HepG2 (cell line): ENCODE results near the gene FMOD. TPM values are rescaled to one million over a fixed set of nuclear protein-coding genes. Genes with fewer than 3 reads are reported as not detected.

ENCODE experiments used
- ATAC-seq: fragments of 200-7000 bp; cut with Tn5 transposase; 3 replicates; pipeline ENCODE4 v1.9.1; 2020; ENCODE audit warnings: mild to moderate bottlenecking, moderate library complexity
- BruUV-seq: library from RNA; stranded (reverse); fragments of 400-500 nt; replicated peaks from 2 replicates; lab custom pipeline; 2021; lab: Mats Ljungman, UMichigan
- CTCF ChIA-PET: fragments of 300-600 bp; formaldehyde crosslinking; extraction: SDS; loops from one replicate; lab custom pipeline; 2021; ENCODE audit warnings: low total read pairs, inconsistent platforms, low intra/inter-chr PET ratio; lab: Yijun Ruan, JAX
- POLR2A ChIA-PET: fragments of 350-600 bp; sonication (Branson Sonifier 250); formaldehyde crosslinking; loops from one replicate; lab custom pipeline; 2020; ENCODE audit warnings: antibody characterized with exemption, inconsistent platforms; lab: Yijun Ruan, JAX
- DNase-seq: peaks from one replicate; pipeline ENCODE4 v3.0.0-alpha.2; 2015; ENCODE audit warnings: low spot score
- FAIRE-seq: peaks from 3 replicates; lab custom pipeline; 2011; peaks lifted over from hg19 to GRCh38; lab: Jason Lieb, UNC
- H2AFZ ChIP-seq: one replicate; pipeline ENCODE4 v1.6.1; 2011; ENCODE audit warnings: low read length, inconsistent platforms
- H3K27ac ChIP-seq: fragments of 300-600 bp; 3 replicates; pipeline ENCODE4 v1.8.0; 2011; ENCODE audit warnings: mixed run types, mild to moderate bottlenecking, mixed read lengths, low read length, inconsistent platforms; ENCODE audit not compliant: insufficient read depth; ENCODE audit errors: extremely low read length
- H3K27me3 ChIP-seq, 2 experiments: fragments of 200-600 bp in 1 of 2; 2 replicates in 1 of 2; 3 replicates in 1 of 2; pipeline versions ENCODE4 v1.6.0 to v1.8.0; 2011; ENCODE audit warnings: low read length in 2 of 2, mild to moderate bottlenecking in 2 of 2, moderate library complexity in 2 of 2, inconsistent platforms in 1 of 2; ENCODE audit not compliant: insufficient read depth in 2 of 2, control insufficient read depth in 1 of 2
- H3K36me3 ChIP-seq, 2 experiments: fragments of 200-600 bp in 1 of 2; replicated peaks in 1 of 2; 2 replicates in 1 of 2; 3 replicates in 1 of 2; pipeline versions ENCODE4 v1.5.1 to v1.8.0; 2011; ENCODE audit warnings: low read length in 2 of 2, inconsistent platforms in 1 of 2; ENCODE audit not compliant: insufficient read depth in 2 of 2, control insufficient read depth in 1 of 2
- H3K4me1 ChIP-seq: 2 replicates; pipeline ENCODE4 v1.5.1; 2012; ENCODE audit warnings: low read length, inconsistent platforms; ENCODE audit not compliant: insufficient read depth
- H3K4me2 ChIP-seq: 2 replicates; pipeline ENCODE4 v1.6.0; 2011; ENCODE audit warnings: low read depth, low read length, inconsistent platforms
- H3K4me3 ChIP-seq, 3 experiments: fragments of 200-600 bp in 1 of 3; sonication (generic), shearing (Covaris generic) in 1 of 3; replicated peaks in 1 of 3; 2 replicates each; pipeline ENCODE4 v1.5.1; 2011 to 2016; ENCODE audit warnings: low read length in 3 of 3, inconsistent platforms in 2 of 3, low read depth in 2 of 3, mild to moderate bottlenecking in 2 of 3, control low read depth in 1 of 3, mixed read lengths in 1 of 3; ENCODE audit not compliant: insufficient read depth in 1 of 3
- H3K79me2 ChIP-seq: one replicate; pipeline ENCODE4 v1.6.1; 2011; ENCODE audit warnings: low read length, inconsistent platforms; ENCODE audit not compliant: insufficient read depth
- H3K9ac ChIP-seq: 2 replicates; pipeline ENCODE4 v1.6.0; 2011; ENCODE audit warnings: mild to moderate bottlenecking, low read depth, low read length, inconsistent platforms; ENCODE audit not compliant: insufficient read depth
- H3K9me3 ChIP-seq: 2 replicates; pipeline ENCODE4 v1.5.1; 2012; ENCODE audit warnings: mild to moderate bottlenecking, low read length
- H4K20me1 ChIP-seq: 2 replicates; pipeline ENCODE4 v1.6.0; 2011; ENCODE audit warnings: inconsistent platforms, mild to moderate bottlenecking, low read length, moderate library complexity; ENCODE audit not compliant: insufficient read depth
- FUBP1 ChIP-seq: sonication (generic); formaldehyde crosslinking; IDR thresholded peaks from 2 replicates; pipeline ENCODE4 v1.5.1; 2020; ENCODE audit warnings: missing genetic modification reagents, mild to moderate bottlenecking, borderline replicate concordance
- KDM4B ChIP-seq: sonication (generic); formaldehyde crosslinking; IDR thresholded peaks from 2 replicates; pipeline ENCODE4 v1.4.0; 2020; ENCODE audit warnings: missing genetic modification reagents
- KDM6A ChIP-seq: IDR thresholded peaks from 2 replicates; pipeline ENCODE4 v1.6.1; 2016; ENCODE audit warnings: low read depth
- NCOR1 ChIP-seq: fragments of 200-600 bp; sonication (generic); IDR thresholded peaks from 2 replicates; pipeline ENCODE4 v1.7.0; 2017; ENCODE audit warnings: antibody characterized with exemption, low read length, borderline replicate concordance
- PITX1 ChIP-seq: sonication (generic); formaldehyde crosslinking; IDR thresholded peaks from 2 replicates; pipeline ENCODE4 v1.5.1; 2020; ENCODE audit warnings: mild to moderate bottlenecking, missing genetic modification reagents
- PRDM15 ChIP-seq: sonication (generic); formaldehyde crosslinking; IDR thresholded peaks from 2 replicates; pipeline ENCODE4 v1.4.0; 2020; ENCODE audit warnings: missing genetic modification reagents
- SMAD9 ChIP-seq: sonication (generic); formaldehyde crosslinking; IDR thresholded peaks from 2 replicates; pipeline ENCODE4 v1.5.1; 2020; ENCODE audit warnings: mild to moderate bottlenecking, missing genetic modification reagents
- SRSF9 ChIP-seq: fragments of 200-400 bp; formaldehyde crosslinking; IDR thresholded peaks from 2 replicates; pipeline ENCODE4 v1.6.1; 2018; ENCODE audit warnings: borderline replicate concordance, mild to moderate bottlenecking, low read depth, low read length; ENCODE audit not compliant: insufficient read depth, poor library complexity, severe bottlenecking
- TCF7L2 ChIP-seq: IDR thresholded peaks from 2 replicates; pipeline ENCODE4 v1.6.1; 2011; ENCODE audit warnings: mild to moderate bottlenecking, low read depth, low read length, moderate library complexity
- THAP9 ChIP-seq: sonication (generic); formaldehyde crosslinking; IDR thresholded peaks from 2 replicates; pipeline ENCODE4; 2020; ENCODE audit warnings: missing genetic modification reagents, mild to moderate bottlenecking, borderline replicate concordance
- ZFP36L2 ChIP-seq: sonication (generic); formaldehyde crosslinking; IDR thresholded peaks from 2 replicates; pipeline ENCODE4 v1.4.0; 2020; ENCODE audit warnings: missing genetic modification reagents
- ZMAT3 ChIP-seq: sonication (generic); formaldehyde crosslinking; conservative IDR thresholded peaks from 2 replicates; pipeline ENCODE4 v1.7.0; 2021; ENCODE audit warnings: missing genetic modification reagents
- ZNF800 ChIP-seq: sonication (generic); formaldehyde crosslinking; IDR thresholded peaks from 2 replicates; pipeline ENCODE4 v1.4.0; 2020; ENCODE audit warnings: missing genetic modification reagents
- ZSCAN30 ChIP-seq: sonication (generic); formaldehyde crosslinking; IDR thresholded peaks from 2 replicates; pipeline ENCODE4 v1.5.0; 2020; ENCODE audit warnings: mild to moderate bottlenecking, missing genetic modification reagents
- in situ Hi-C: cut with HindIII; loops from 2 replicates; pipeline ENCODE4 v1.10.0; 2017; ENCODE audit warnings: low pct_unique_long_range_greater_than_20kb; ENCODE audit not compliant: extremely low pct_ligation_motif_present
- intact Hi-C: fragments of 100-400 bp; cut with micrococcal nuclease; formaldehyde crosslinking; loops from one replicate; pipeline ENCODE4 v1.10.0; 2022; ENCODE audit not compliant: unreplicated experiment
- polyA plus RNA-seq, 8 experiments: library from polyadenylated mRNA; depleted of rRNA in 3 of 8; stranded (reverse) in 7 of 8; unstranded in 1 of 8; fragments of >200 nt; fragmentation: Illumina TruSeq in 4 of 8; extraction: Trizol in 4 of 8; gene quantifications; 2 replicates each; pipeline versions ENCODE4 v1.2.1 to v1.2.3, GENCODE V29; 2011 to 2016; ENCODE audit warnings: low read depth in 4 of 8, missing spikeins in 1 of 8, mixed read lengths in 1 of 8; ENCODE audit not compliant: insufficient read depth in 1 of 8
- total RNA-seq, 5 experiments: library from RNA; depleted of rRNA; stranded (reverse); fragments of >200 nt; fragmentation: Illumina TruSeq; extraction: Trizol; gene quantifications; 2 replicates each; pipeline ENCODE4 v1.2.3, GENCODE V29; 2016; ENCODE audit warnings: low read depth in 1 of 5

The FMOD gene
- total and polyA plus RNA-seq, 2 of the 13 experiments (the other 11 are each of a cell fraction or from before 2014, with no cell fraction given), result 0.08 TPM; not detected in 1

- no peak for TF ChIP-seq ZNF800
- no peak for TF ChIP-seq ZMAT3 (CRISPR knock-in tag)
- TF ChIP-seq FUBP1, result no peak
These were observed 48.5 kb downstream of the FMOD start (continued) for GRCh38 chr1:203302456-203302855.

- intact Hi-C loops (no loop called here), in situ Hi-C loops (no loop called here)
- H3K9me3 ChIP-seq, result no peaks in the 10 kb centered on the region
- FAIRE-seq, result no peak
- no peak for DNase-seq
- no peak overlapping the region for H3K4me2 ChIP-seq
- peaks cover 26% of the 10 kb centered on the region for H3K4me1 ChIP-seq
- peaks cover 0 to 32% of the 10 kb centered on the region in 2 experiments; a peak in 4 of 5 replicates for H3K27me3 ChIP-seq
- no peak overlapping the region for H2AFZ ChIP-seq
- no peak overlapping the region for H3K9ac ChIP-seq
- H3K36me3 ChIP-seq, result no peaks in the 10 kb centered on the region
- no peak overlapping the region for H3K4me3 ChIP-seq
- H3K27ac ChIP-seq, result no peak overlapping the region
- peaks cover 4% of the 10 kb centered on the region for H3K79me2 ChIP-seq
- ATAC-seq, result no peak
- H4K20me1 ChIP-seq, result no peaks in the 10 kb centered on the region
- BruUV-seq, result no TSS peak
- ChIA-PET POLR2A (no interaction called here), CTCF (no interaction called here)
- no peak for TF ChIP-seq PITX1 (CRISPR knock-in tag)
- TF ChIP-seq SRSF9, result no peak
- TF ChIP-seq ZFP36L2, result no peak
- no peak for TF ChIP-seq SMAD9 (CRISPR knock-in tag)
- no peak for TF ChIP-seq PRDM15
- no peak for TF ChIP-seq KDM4B (CRISPR knock-in tag)
- no peak for TF ChIP-seq THAP9 (CRISPR knock-in tag)
- TF ChIP-seq KDM6A (CRISPR knock-in tag), result no peak
- no peak for TF ChIP-seq TCF7L2
- TF ChIP-seq ZSCAN30 (CRISPR knock-in tag), result no peak
- TF ChIP-seq NCOR1, result no peak
These were observed 49.6 kb downstream of the FMOD start for GRCh38 chr1:203301331-203301668.
